NCI-H2196 treated with DMSO at 0.1 percent for 48 hours (cell line): ENCODE results near the gene SMPDL3B.

Source experiments
- DNase-seq: peaks from one replicate; lab custom pipeline; 2025; ENCODE audit not compliant: unreplicated experiment; lab: John Stamatoyannopoulos, UW

The SMPDL3B gene

GRCh38 chr1:27940870-27941560, 6.2 kb downstream of the SMPDL3B start:
- DNase-seq = peak; percentile 6

- no peak for DNase-seq
Observed at GRCh38 chr1:27941671-27942540, 7.1 kb downstream of the SMPDL3B start.

- no peak for DNase-seq
Observed at GRCh38 chr1:27945020-27945419, 10.2 kb downstream of the SMPDL3B start.

GRCh38 chr1:27949027-27949426, 14.2 kb downstream of the SMPDL3B start:
- DNase-seq = no peak

GRCh38 chr1:27951396-27951795, 16.6 kb downstream of the SMPDL3B start:
- no peak for DNase-seq

GRCh38 chr1:27952147-27952546, 17.3 kb downstream of the SMPDL3B start:
- DNase-seq = no peak

GRCh38 chr1:27954186-27954585, 19.4 kb downstream of the SMPDL3B start:
- no peak for DNase-seq

GRCh38 chr1:27955076-27955475, 20.3 kb downstream of the SMPDL3B start:
- DNase-seq = no peak

- DNase-seq = no peak
Observed at GRCh38 chr1:27956761-27957160, 22.0 kb downstream of the SMPDL3B start.

GRCh38 chr1:27957655-27958054, 22.9 kb downstream of the SMPDL3B start:
- no peak for DNase-seq

- DNase-seq = peak; percentile 40
Observed at GRCh38 chr1:27958513-27958912, 23.7 kb downstream of the SMPDL3B start.

- peak; percentile 64 for DNase-seq
Observed at GRCh38 chr1:27959792-27960603, 25.2 kb downstream of the SMPDL3B start, which contains the start of gene XKR8. TSS of gene XKR8 (plus strand) at chr1:27959973. CDS start at chr1:27960070, 97 bp downstream.

- no peak for DNase-seq
Observed at GRCh38 chr1:27960762-27961645, 26.2 kb downstream of the SMPDL3B start.

GRCh38 chr1:27961646-27962221, 26.9 kb downstream of the SMPDL3B start:
- DNase-seq = no peak

GRCh38 chr1:27963393-27963792, 28.6 kb downstream of the SMPDL3B start:
- no peak for DNase-seq

- no peak for DNase-seq
Observed at GRCh38 chr1:27966402-27967105, 31.8 kb downstream of the SMPDL3B start.

- DNase-seq = no peak
Observed at GRCh38 chr1:27967106-27967883, 32.5 kb downstream of the SMPDL3B start.

- no peak for DNase-seq
Observed at GRCh38 chr1:27967884-27968466, 33.2 kb downstream of the SMPDL3B start.
